GM19025 (cell line): ENCODE results near the gene PRKCQ.
"Not testable (repeated sequence)": the region's sequence is repeated elsewhere in the genome, so short reads cannot be mapped to it uniquely, and the experiment has no call there.

Experiments
- ATAC-seq: cut with Tn5 transposase; IDR thresholded peaks from one replicate; pipeline ENCODE4 v1.9.1; 2021; ENCODE audit warnings: mild to moderate bottlenecking, low read depth, moderate library complexity; ENCODE audit not compliant: unreplicated experiment

PRKCQ gene

DNA sequence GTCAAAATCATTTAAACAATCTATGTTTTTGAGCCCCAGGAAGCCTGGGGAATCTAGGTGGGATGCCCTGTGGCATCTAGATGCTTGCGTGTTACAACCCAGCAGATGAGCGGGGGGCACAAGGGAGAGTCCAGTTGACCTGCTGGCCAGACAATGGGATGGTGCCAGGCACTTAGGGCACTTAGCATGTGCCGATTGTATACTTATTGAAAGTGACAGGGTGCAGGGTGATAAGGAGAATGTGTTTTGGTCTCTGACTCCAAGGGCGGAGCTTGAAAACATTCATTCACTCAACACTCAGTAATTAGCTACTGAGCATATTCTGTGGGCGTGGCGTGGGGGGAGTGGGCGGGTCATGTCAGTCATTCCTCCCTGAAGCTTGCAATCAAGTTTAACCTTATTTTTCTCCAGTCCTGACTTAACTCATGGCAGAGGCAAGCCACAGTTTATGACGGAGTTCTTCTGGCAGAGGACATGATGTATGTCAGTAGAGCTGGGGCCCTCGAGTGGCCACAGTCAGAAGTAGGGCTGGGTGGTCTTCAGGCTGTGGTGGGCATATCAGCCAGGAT lies 115.1 kb downstream of the PRKCQ start:
- no peak for ATAC-seq

DNA sequence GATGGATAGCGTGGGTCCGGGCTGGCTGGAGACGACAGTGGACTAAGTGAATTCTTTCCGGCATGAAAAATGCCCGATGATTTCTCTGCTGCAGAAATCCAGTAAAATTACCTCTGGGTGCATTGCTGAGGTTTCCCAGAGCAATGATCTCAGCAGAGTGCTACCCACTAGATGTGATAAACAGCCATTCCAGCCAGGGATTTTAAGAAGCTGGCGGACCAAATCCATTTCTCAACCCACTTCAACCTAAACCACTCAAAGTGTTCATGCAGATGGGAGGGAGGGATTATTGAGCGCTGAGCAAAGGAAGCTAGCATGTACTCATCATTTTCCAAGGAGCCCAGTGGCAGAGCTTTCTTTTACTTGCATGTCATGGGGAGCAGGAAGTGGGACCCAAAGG lies 116.7 kb downstream of the PRKCQ start:
- no peak for ATAC-seq

GRCh38 chr10:6461961-6462360 lies 118.1 kb downstream of the PRKCQ start:
- ATAC-seq: no peak

GRCh38 chr10:6460861-6461409 lies 119.1 kb downstream of the PRKCQ start:
- no peak for ATAC-seq

GRCh38 chr10:6458814-6459213 lies 121.3 kb downstream of the PRKCQ start:
- no peak for ATAC-seq

DNA sequence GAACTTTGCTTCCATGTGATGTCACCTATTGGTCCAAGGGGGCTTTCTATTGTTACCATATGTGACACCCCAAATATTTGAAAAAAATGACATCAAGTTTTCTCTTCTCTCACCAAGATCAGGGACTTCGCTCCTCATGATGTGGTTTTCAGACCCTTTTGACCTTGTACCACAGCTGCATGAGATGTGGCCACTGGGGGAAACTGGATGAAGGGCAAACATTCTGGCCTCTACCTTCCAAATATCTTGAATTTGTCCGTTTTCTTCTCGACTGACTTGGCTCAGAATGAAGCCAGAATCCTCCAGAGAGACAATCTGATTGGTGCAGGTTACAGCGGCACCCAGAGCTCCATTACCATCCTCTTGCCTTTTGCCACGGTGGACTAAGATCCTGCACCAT lies 122.7 kb downstream of the PRKCQ start:
- ATAC-seq: no peak

DNA sequence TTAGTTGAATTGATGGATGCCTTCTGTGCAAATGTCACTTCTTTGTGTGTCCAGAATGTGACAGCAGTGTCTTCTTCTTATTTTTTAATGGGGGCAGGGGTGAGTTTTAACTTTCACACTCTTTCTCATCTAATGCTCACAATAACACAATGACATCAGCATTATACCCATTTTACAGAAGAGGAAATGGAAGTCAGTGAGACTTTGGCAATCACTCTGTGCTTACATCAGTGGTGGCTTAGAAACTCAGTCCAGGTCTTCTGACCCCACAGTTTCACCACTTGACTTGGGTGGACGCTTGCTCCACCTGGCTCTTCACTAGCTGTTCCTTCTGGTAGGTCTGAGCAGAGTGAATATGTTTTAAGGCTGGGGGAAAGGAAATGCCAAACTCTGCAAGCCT lies 124.0 kb downstream of the PRKCQ start:
- no peak for ATAC-seq

DNA sequence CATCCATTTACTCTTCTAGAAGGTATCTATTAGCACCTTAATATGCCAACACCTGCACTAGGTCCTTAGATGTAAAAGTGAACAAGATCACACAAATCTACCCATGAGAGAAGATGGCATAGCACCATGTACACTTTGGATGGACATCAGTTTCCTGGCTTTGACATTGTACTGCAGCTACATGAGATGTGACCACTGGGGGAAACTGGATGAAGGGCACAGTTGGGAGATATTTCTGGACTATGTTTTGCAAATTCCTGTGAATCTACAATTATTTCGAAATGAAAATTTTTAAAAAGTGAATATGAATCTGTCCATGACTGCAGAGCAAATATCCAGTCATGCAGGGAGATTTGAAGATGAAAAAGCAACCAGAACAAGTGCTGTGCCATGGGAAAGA lies 124.5 kb downstream of the PRKCQ start:
- ATAC-seq: no peak

- no peak for ATAC-seq
Measured at GRCh38 chr10:6446711-6447110, 133.4 kb downstream of the PRKCQ start.

DNA sequence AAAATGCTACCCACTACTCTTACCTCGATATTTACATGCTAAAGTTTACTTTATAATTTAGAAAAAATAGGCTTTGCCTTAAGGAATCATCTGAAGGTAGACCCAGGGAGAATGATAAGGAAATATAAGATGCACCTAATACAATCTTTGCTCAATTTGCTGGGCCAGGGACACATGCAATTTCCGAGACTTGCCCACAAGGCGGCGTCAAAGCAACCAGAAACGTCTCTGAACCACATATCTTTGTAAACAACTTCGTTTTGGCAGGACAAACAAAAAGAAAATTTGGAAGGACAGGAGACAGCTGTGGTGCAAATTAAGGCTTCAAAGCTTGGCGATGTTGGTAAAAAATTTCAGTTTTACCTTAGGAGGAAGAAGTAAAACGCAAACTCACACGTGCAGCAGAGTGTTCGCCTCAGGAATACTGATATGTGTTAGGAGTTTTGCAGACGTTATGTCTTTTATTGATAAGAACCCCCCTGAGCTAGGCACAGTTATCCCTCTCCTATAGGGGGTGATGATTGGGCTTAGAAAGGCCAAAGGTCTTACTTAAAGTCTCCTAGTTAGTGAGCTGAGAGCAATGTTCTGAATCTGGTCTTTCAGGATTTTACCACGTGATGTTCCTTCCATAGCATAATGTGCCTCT lies 134.3 kb downstream of the PRKCQ start:
- no peak for ATAC-seq

GRCh38 chr10:6439875-6440274 lies 140.2 kb downstream of the PRKCQ start:
- ATAC-seq: not testable (repeated sequence)

- no peak for ATAC-seq
Measured at GRCh38 chr10:6431861-6432260, 148.2 kb downstream of the PRKCQ start.

- no peak for ATAC-seq
Measured at GRCh38 chr10:6431186-6431585, 148.9 kb downstream of the PRKCQ start.

GRCh38 chr10:6430423-6430980 lies 149.6 kb downstream of the PRKCQ start:
- no peak for ATAC-seq

GRCh38 chr10:6427357-6427959 lies 152.6 kb downstream of the PRKCQ start:
- no peak for ATAC-seq

DNA sequence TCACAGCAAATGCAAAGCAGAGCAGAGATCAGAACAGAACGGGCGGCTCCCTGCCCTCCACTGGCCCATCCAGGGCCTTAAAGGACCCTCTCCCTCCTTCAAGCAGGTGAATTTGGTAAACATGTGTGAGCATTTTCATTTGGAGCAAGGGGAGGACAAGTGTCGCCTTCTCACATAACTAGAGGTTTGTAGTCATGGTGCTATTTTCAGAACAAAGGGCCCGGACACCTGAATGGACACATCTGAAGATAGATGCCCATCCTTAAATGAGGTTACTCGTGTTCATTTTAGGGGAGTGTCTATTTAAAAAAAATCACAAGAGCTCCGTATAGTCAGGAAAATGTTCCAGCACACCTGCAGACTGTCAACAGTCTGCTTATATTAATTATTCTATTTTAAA lies 153.8 kb downstream of the PRKCQ start:
- ATAC-seq: no peak

DNA sequence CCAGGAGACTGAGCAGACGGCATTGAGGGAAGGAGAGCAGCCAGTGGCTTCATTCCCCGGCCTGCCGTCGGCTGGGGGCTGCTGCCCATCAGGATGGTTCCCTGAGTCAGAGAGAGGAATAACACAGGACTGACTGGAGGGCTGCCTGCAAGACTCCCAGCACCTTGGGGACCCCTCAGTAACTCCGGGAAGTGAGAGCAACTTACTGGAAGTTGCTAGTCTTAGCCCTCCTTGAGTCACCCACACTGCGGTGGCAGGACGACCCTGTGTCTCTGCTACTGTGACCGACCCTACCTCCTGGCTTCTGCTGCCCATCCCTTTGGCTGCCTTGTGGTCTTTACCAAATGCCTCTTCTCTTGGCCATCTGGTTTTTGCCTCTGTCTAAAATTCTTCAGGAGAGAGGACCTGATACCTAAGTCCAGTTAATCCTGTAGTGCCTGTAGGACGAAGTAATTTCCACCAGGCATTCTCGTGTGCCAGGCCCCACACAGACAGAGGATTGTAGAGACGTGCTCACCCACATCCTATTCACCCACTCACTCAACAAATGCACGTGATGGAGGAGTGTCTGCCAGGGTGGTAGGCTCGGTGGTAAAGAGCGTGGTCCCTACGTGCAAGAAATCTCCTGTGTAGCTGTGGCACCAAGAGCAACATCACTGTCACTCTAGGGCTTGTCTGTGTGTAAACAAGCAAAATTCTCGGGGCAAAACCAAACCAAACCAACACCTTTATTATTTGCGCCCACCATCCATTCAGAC lies 156.5 kb downstream of the PRKCQ start:
- no peak for ATAC-seq

- no peak for ATAC-seq
Measured at GRCh38 chr10:6423004-6423403, 157.1 kb downstream of the PRKCQ start.

DNA sequence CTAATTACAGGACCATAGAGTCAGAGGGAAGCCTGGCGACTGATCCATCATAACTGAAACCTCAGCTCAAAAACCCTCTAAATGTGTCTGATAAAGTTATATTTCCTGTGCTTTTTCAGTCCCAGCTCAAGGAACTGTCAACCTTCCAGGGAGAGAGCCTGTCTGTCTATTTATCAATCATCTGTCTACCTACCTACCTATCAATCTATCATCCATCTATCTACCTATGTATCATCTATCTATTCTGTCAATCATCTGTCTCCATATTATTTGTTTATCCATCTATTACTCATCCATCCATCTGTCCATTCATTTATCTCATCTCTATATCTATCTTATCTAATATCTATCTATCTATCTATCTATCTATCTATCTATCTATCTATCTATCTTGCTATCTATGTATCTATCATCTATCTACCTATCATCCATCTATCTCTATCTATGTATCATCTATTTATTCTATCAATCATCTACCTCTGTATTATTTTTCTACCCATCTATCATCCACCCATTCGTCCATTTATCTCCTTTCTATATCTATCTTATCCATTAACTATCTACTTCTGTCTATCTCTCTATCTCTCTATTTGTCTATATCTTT lies 161.4 kb downstream of the PRKCQ start:
- no peak for ATAC-seq

- no peak for ATAC-seq
Measured at GRCh38 chr10:6418167-6418566, 161.9 kb downstream of the PRKCQ start.
